SK-N-SH (cell line): ENCODE results near the gene GALNT17.

Experiments
- CHD2 ChIP-seq: fragments of 150-350 bp; IDR thresholded peaks from 2 replicates; pipeline ENCODE4 v1.6.1; 2018; ENCODE audit warnings: low read length; ENCODE audit not compliant: partially characterized antibody
- CTCF ChIP-seq: fragments of 200-600 bp; sonication (generic); IDR thresholded peaks from 2 replicates; pipeline ENCODE4 v1.6.1; 2017; ENCODE audit warnings: antibody characterized with exemption, mild to moderate bottlenecking, moderate library complexity
- EP300 ChIP-seq, 2 experiments: IDR thresholded peaks; 2 replicates each; pipeline versions ENCODE4 v1.4.0 to v1.6.1; 2012; ENCODE audit warnings: borderline replicate concordance in 1 of 2, low read depth in 1 of 2, low read length in 1 of 2
- EZH2phosphoT487 ChIP-seq: fragments of 200-600 bp; sonication (generic); IDR thresholded peaks from 2 replicates; pipeline ENCODE4 v1.6.1; 2017; ENCODE audit warnings: low read depth, mixed run types, mild to moderate bottlenecking, antibody characterized with exemption, moderate library complexity, borderline replicate concordance
- GABPA ChIP-seq: IDR thresholded peaks from 2 replicates; pipeline ENCODE4 v1.4.0; 2012; ENCODE audit warnings: low read depth, mild to moderate bottlenecking
- JUND ChIP-seq: IDR thresholded peaks from 2 replicates; pipeline ENCODE4 v1.4.0; 2012
- POLR2AphosphoS5 ChIP-seq: IDR thresholded peaks from 2 replicates; pipeline ENCODE4 v1.6.1; 2012; ENCODE audit warnings: low read depth, low read length
- YY1 ChIP-seq: IDR thresholded peaks from 2 replicates; pipeline ENCODE4 v1.4.0; 2012; ENCODE audit warnings: low read depth, mild to moderate bottlenecking
- TF ChIP-seq, protein P1 (sequence below): IDR thresholded peaks from 2 replicates; pipeline ENCODE4 v1.4.0; 2012; ENCODE audit warnings: low read depth
- TF ChIP-seq, protein P2 (sequence below): IDR thresholded peaks from 2 replicates; pipeline ENCODE4 v1.6.1; 2012; ENCODE audit warnings: mild to moderate bottlenecking, low read depth, low read length, moderate library complexity

DNA sequence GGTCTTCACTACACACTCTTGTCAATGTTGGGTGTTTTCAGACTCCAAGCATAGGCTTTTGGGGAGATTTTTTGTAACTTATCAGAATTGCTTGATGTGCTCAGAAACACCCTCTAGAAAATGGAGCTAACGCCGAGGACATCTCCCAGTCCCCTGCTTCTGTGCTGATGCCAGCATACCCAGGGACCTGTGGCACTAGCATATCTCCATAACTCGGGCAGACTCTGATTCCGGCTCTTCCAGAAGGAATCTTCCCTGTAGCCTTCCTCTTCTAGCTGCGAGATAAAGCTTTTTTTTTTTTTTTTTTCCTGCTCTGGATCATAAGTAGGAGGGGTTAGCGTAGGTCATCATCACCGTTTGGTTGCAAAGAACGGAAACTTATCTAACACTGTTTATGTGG is 434.4 kb downstream of the GALNT17 start:
- TF ChIP-seq, protein P1, sequence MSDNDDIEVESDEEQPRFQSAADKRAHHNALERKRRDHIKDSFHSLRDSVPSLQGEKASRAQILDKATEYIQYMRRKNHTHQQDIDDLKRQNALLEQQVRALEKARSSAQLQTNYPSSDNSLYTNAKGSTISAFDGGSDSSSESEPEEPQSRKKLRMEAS, result no peak
- TF ChIP-seq CTCF (no peak), EZH2phosphoT487 (no peak), GABPA (no peak), EP300 (IDR thresholded peaks at IDR 0.05; ENCODE audit: borderline replicate concordance in 1 of 2, low read depth in 1 of 2, low read length in 1 of 2) (no peak), CHD2 (no peak), YY1 (no peak), POLR2AphosphoS5 (no peak), JUND (no peak)
- TF ChIP-seq, protein P2, sequence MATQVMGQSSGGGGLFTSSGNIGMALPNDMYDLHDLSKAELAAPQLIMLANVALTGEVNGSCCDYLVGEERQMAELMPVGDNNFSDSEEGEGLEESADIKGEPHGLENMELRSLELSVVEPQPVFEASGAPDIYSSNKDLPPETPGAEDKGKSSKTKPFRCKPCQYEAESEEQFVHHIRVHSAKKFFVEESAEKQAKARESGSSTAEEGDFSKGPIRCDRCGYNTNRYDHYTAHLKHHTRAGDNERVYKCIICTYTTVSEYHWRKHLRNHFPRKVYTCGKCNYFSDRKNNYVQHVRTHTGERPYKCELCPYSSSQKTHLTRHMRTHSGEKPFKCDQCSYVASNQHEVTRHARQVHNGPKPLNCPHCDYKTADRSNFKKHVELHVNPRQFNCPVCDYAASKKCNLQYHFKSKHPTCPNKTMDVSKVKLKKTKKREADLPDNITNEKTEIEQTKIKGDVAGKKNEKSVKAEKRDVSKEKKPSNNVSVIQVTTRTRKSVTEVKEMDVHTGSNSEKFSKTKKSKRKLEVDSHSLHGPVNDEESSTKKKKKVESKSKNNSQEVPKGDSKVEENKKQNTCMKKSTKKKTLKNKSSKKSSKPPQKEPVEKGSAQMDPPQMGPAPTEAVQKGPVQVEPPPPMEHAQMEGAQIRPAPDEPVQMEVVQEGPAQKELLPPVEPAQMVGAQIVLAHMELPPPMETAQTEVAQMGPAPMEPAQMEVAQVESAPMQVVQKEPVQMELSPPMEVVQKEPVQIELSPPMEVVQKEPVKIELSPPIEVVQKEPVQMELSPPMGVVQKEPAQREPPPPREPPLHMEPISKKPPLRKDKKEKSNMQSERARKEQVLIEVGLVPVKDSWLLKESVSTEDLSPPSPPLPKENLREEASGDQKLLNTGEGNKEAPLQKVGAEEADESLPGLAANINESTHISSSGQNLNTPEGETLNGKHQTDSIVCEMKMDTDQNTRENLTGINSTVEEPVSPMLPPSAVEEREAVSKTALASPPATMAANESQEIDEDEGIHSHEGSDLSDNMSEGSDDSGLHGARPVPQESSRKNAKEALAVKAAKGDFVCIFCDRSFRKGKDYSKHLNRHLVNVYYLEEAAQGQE, result no peak
